ENCODE measurements around the gene ZNF415.

The ZNF415 gene

GRCh38 chr19:53091413-53092254, 41.1 kb downstream of the ZNF415 start:
- peaks cover 4 to 61% (median 38%) of the 10 kb centered on the region in 5 donors for H3K36me3 ChIP-seq (ENCODE audit: control insufficient read depth in 5 of 5, insufficient read depth in 5 of 5, low read length in 5 of 5)
- no peaks in the 10 kb centered on the region for H3K27me3 ChIP-seq (ENCODE audit: control insufficient read depth in 5 of 5, insufficient read depth in 4 of 5, low read length in 5 of 5)
- no peak overlapping the region for H3K9ac ChIP-seq (ENCODE audit: low read length in 5 of 5)
- no peak overlapping the region for H3K27ac ChIP-seq (ENCODE audit: low read depth, low read length)
- no peaks in the 10 kb centered on the region for H3K9me3 ChIP-seq (ENCODE audit: control insufficient read depth in 5 of 5, low read length in 5 of 5)
- H3K4me1 ChIP-seq (ENCODE audit: control insufficient read depth in 5 of 5, insufficient read depth in 5 of 5, low read length in 5 of 5): peaks cover 0 to 24% (median 0%) of the 10 kb centered on the region in 5 donors
- no peak overlapping the region for H3K4me3 ChIP-seq (ENCODE audit: low read depth in 1 of 5, low read length in 5 of 5)

- Histone ChIP-seq H3K36me3 (ENCODE audit: control insufficient read depth in 5 of 5, insufficient read depth in 5 of 5, low read length in 5 of 5) (peaks cover 12 to 84% (median 64%) of the 10 kb centered on the region in 5 donors), H3K4me1 (ENCODE audit: control insufficient read depth in 5 of 5, insufficient read depth in 5 of 5, low read length in 5 of 5) (peaks cover 0 to 27% (median 7%) of the 10 kb centered on the region in 5 donors), H3K9ac (ENCODE audit: low read length in 5 of 5) (no peak overlapping the region), H3K27ac (ENCODE audit: low read depth, low read length) (peak overlapping the region; percentile 68), H3K27me3 (ENCODE audit: control insufficient read depth in 5 of 5, insufficient read depth in 4 of 5, low read length in 5 of 5) (no peaks in the 10 kb centered on the region), H3K4me3 (ENCODE audit: low read depth in 1 of 5, low read length in 5 of 5) (no peak overlapping the region), H3K9me3 (ENCODE audit: control insufficient read depth in 5 of 5, low read length in 5 of 5) (no peaks in the 10 kb centered on the region)
Observed at GRCh38 chr19:53088091-53088490, 44.6 kb downstream of the ZNF415 start.

GRCh38 chr19:53086949-53087348, 45.8 kb downstream of the ZNF415 start:
- peaks cover 0 to 27% (median 7%) of the 10 kb centered on the region in 5 donors for H3K4me1 ChIP-seq (ENCODE audit: control insufficient read depth in 5 of 5, insufficient read depth in 5 of 5, low read length in 5 of 5)
- peaks cover 12 to 92% (median 74%) of the 10 kb centered on the region in 5 donors for H3K36me3 ChIP-seq (ENCODE audit: control insufficient read depth in 5 of 5, insufficient read depth in 5 of 5, low read length in 5 of 5)
- no peak overlapping the region for H3K9ac ChIP-seq (ENCODE audit: low read length in 5 of 5)
- no peaks in the 10 kb centered on the region for H3K27me3 ChIP-seq (ENCODE audit: control insufficient read depth in 5 of 5, insufficient read depth in 4 of 5, low read length in 5 of 5)
- H3K9me3 ChIP-seq (ENCODE audit: control insufficient read depth in 5 of 5, low read length in 5 of 5): peaks cover 0 to 5% (median 0%) of the 10 kb centered on the region in 5 donors
- H3K4me3 ChIP-seq (ENCODE audit: low read depth in 1 of 5, low read length in 5 of 5): no peak overlapping the region
- peak overlapping the region; percentile 66 for H3K27ac ChIP-seq (ENCODE audit: low read depth, low read length)

GRCh38 chr19:53085496-53085895, 47.2 kb downstream of the ZNF415 start:
- Histone ChIP-seq H3K27me3 (ENCODE audit: control insufficient read depth in 5 of 5, insufficient read depth in 4 of 5, low read length in 5 of 5) (no peaks in the 10 kb centered on the region), H3K4me1 (ENCODE audit: control insufficient read depth in 5 of 5, insufficient read depth in 5 of 5, low read length in 5 of 5) (peaks cover 0 to 27% (median 7%) of the 10 kb centered on the region in 5 donors), H3K27ac (ENCODE audit: low read depth, low read length) (no peak overlapping the region), H3K4me3 (ENCODE audit: low read depth in 1 of 5, low read length in 5 of 5) (no peak overlapping the region), H3K36me3 (ENCODE audit: control insufficient read depth in 5 of 5, insufficient read depth in 5 of 5, low read length in 5 of 5) (peaks cover 15 to 80% (median 64%) of the 10 kb centered on the region in 5 donors), H3K9me3 (ENCODE audit: control insufficient read depth in 5 of 5, low read length in 5 of 5) (peaks cover 0 to 10% (median 3%) of the 10 kb centered on the region in 5 donors), H3K9ac (ENCODE audit: low read length in 5 of 5) (no peak overlapping the region)

- Histone ChIP-seq H3K27ac (ENCODE audit: low read depth, low read length) (no peak overlapping the region), H3K36me3 (ENCODE audit: control insufficient read depth in 5 of 5, insufficient read depth in 5 of 5, low read length in 5 of 5) (peaks cover 19 to 61% (median 49%) of the 10 kb centered on the region in 5 donors), H3K9me3 (ENCODE audit: control insufficient read depth in 5 of 5, low read length in 5 of 5) (peaks cover 0 to 10% (median 4%) of the 10 kb centered on the region in 5 donors), H3K4me3 (ENCODE audit: low read depth in 1 of 5, low read length in 5 of 5) (no peak overlapping the region), H3K9ac (ENCODE audit: low read length in 5 of 5) (no peak overlapping the region), H3K27me3 (ENCODE audit: control insufficient read depth in 5 of 5, insufficient read depth in 4 of 5, low read length in 5 of 5) (no peaks in the 10 kb centered on the region), H3K4me1 (ENCODE audit: control insufficient read depth in 5 of 5, insufficient read depth in 5 of 5, low read length in 5 of 5) (peaks cover 0 to 31% (median 7%) of the 10 kb centered on the region in 5 donors)
Observed at GRCh38 chr19:53082929-53083328, 49.8 kb downstream of the ZNF415 start.

- Histone ChIP-seq H3K9ac (ENCODE audit: low read length in 5 of 5) (no peak overlapping the region), H3K4me3 (ENCODE audit: low read depth in 1 of 5, low read length in 5 of 5) (peak overlapping the region in 1 of 5 donors; percentile 18), H3K27me3 (ENCODE audit: control insufficient read depth in 5 of 5, insufficient read depth in 4 of 5, low read length in 5 of 5) (no peaks in the 10 kb centered on the region), H3K27ac (ENCODE audit: low read depth, low read length) (peak overlapping the region; percentile 9), H3K9me3 (ENCODE audit: control insufficient read depth in 5 of 5, low read length in 5 of 5) (peaks cover 0 to 16% (median 4%) of the 10 kb centered on the region in 5 donors), H3K36me3 (ENCODE audit: control insufficient read depth in 5 of 5, insufficient read depth in 5 of 5, low read length in 5 of 5) (peaks cover 24 to 51% (median 38%) of the 10 kb centered on the region in 5 donors), H3K4me1 (ENCODE audit: control insufficient read depth in 5 of 5, insufficient read depth in 5 of 5, low read length in 5 of 5) (peaks cover 2 to 20% (median 7%) of the 10 kb centered on the region in 5 donors)
Observed at GRCh38 chr19:53079313-53079924, 53.3 kb downstream of the ZNF415 start.

GRCh38 chr19:53078668-53079067, 54.0 kb downstream of the ZNF415 start:
- peaks cover 24 to 51% (median 41%) of the 10 kb centered on the region in 5 donors for H3K36me3 ChIP-seq (ENCODE audit: control insufficient read depth in 5 of 5, insufficient read depth in 5 of 5, low read length in 5 of 5)

GRCh38 chr19:53076984-53077383, 55.7 kb downstream of the ZNF415 start:
- Histone ChIP-seq H3K9ac (ENCODE audit: low read length in 5 of 5) (no peak overlapping the region), H3K27me3 (ENCODE audit: control insufficient read depth in 5 of 5, insufficient read depth in 4 of 5, low read length in 5 of 5) (no peaks in the 10 kb centered on the region), H3K9me3 (ENCODE audit: control insufficient read depth in 5 of 5, low read length in 5 of 5) (peaks cover 2 to 18% (median 8%) of the 10 kb centered on the region in 5 donors), H3K36me3 (ENCODE audit: control insufficient read depth in 5 of 5, insufficient read depth in 5 of 5, low read length in 5 of 5) (peaks cover 32 to 52% (median 44%) of the 10 kb centered on the region in 5 donors), H3K27ac (ENCODE audit: low read depth, low read length) (no peak overlapping the region), H3K4me1 (ENCODE audit: control insufficient read depth in 5 of 5, insufficient read depth in 5 of 5, low read length in 5 of 5) (peaks cover 0 to 18% (median 2%) of the 10 kb centered on the region in 5 donors), H3K4me3 (ENCODE audit: low read depth in 1 of 5, low read length in 5 of 5) (no peak overlapping the region)

More at GRCh38 chr19:53078668-53079067, 54.0 kb downstream of the ZNF415 start:
- H3K9me3 ChIP-seq (ENCODE audit: control insufficient read depth in 5 of 5, low read length in 5 of 5): peaks cover 0 to 16% (median 6%) of the 10 kb centered on the region in 5 donors
- H3K4me3 ChIP-seq (ENCODE audit: low read depth in 1 of 5, low read length in 5 of 5): no peak overlapping the region
- H3K9ac ChIP-seq (ENCODE audit: low read length in 5 of 5): no peak overlapping the region
- H3K27me3 ChIP-seq (ENCODE audit: control insufficient read depth in 5 of 5, insufficient read depth in 4 of 5, low read length in 5 of 5): no peaks in the 10 kb centered on the region
- peaks cover under 1 to 18% (median 2%) of the 10 kb centered on the region in 5 donors for H3K4me1 ChIP-seq (ENCODE audit: control insufficient read depth in 5 of 5, insufficient read depth in 5 of 5, low read length in 5 of 5)
- peak overlapping the region; percentile 9 for H3K27ac ChIP-seq (ENCODE audit: low read depth, low read length)

GRCh38 chr19:53068834-53069233, 63.9 kb downstream of the ZNF415 start:
- H3K27ac ChIP-seq (ENCODE audit: low read depth, low read length): no peak overlapping the region
- no peaks in the 10 kb centered on the region for H3K27me3 ChIP-seq (ENCODE audit: control insufficient read depth in 5 of 5, insufficient read depth in 4 of 5, low read length in 5 of 5)
- H3K4me1 ChIP-seq (ENCODE audit: control insufficient read depth in 5 of 5, insufficient read depth in 5 of 5, low read length in 5 of 5): no peaks in the 10 kb centered on the region
- H3K9ac ChIP-seq (ENCODE audit: low read length in 5 of 5): no peak overlapping the region
- H3K9me3 ChIP-seq (ENCODE audit: control insufficient read depth in 5 of 5, low read length in 5 of 5): peaks cover 42 to 69% (median 64%) of the 10 kb centered on the region in 5 donors
- H3K36me3 ChIP-seq (ENCODE audit: control insufficient read depth in 5 of 5, insufficient read depth in 5 of 5, low read length in 5 of 5): peaks cover 46 to 66% (median 56%) of the 10 kb centered on the region in 5 donors
- peak overlapping the region; percentile 33 to 67 (median 49) for H3K4me3 ChIP-seq (ENCODE audit: low read depth in 1 of 5, low read length in 5 of 5)

- Histone ChIP-seq H3K4me3 (ENCODE audit: low read depth in 1 of 5, low read length in 5 of 5) (peak overlapping the region; percentile 28 to 67 (median 34)), H3K36me3 (ENCODE audit: control insufficient read depth in 5 of 5, insufficient read depth in 5 of 5, low read length in 5 of 5) (peaks cover 43 to 60% (median 50%) of the 10 kb centered on the region in 5 donors), H3K9me3 (ENCODE audit: control insufficient read depth in 5 of 5, low read length in 5 of 5) (peaks cover 42 to 71% (median 66%) of the 10 kb centered on the region in 5 donors), H3K27ac (ENCODE audit: low read depth, low read length) (no peak overlapping the region), H3K27me3 (ENCODE audit: control insufficient read depth in 5 of 5, insufficient read depth in 4 of 5, low read length in 5 of 5) (no peaks in the 10 kb centered on the region), H3K9ac (ENCODE audit: low read length in 5 of 5) (no peak overlapping the region), H3K4me1 (ENCODE audit: control insufficient read depth in 5 of 5, insufficient read depth in 5 of 5, low read length in 5 of 5) (no peaks in the 10 kb centered on the region)
Observed at GRCh38 chr19:53068199-53068598, 64.5 kb downstream of the ZNF415 start.

Measured in subcutaneous abdominal adipose tissue (tissue), 5 donors.